Measurements from ENCODE around the gene PRM2.

Gene PRM2

DNA sequence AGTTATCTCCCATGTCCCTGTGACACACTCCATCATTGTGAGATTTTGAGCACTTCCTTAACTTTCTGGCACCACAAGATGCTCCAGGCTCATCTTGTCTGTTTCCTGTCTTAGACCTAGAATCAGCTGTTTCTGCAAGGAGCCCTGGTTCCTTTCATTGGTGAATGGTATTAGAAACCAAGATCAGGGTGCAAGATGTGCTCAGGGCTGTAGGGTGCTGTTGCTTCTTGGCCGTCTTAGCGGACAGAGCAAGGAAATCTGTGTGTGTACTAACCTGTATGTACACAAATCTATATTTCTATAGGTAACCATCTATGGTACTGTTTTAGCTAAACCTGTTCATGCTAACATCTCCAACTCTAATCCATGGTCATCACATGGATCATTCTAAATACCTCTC is 12.9 kb upstream of the PRM2 start:
- no peak for DNase-seq

GRCh38 chr16:11285842-11286241 is 9.6 kb upstream of the PRM2 start:
- DNase-seq = no peak

- DNase-seq = no peak
Observed at GRCh38 chr16:11283820-11284248, 7.6 kb upstream of the PRM2 start.

GRCh38 chr16:11280616-11281522 is 4.6 kb upstream of the PRM2 start, which contains the start of gene PRM1:
Gene PRM1 (minus strand): TSS chr16:11281330. CDS start chr16:11281238, 92 bp downstream.
- DNase-seq = no peak

- no peak for DNase-seq
Observed at GRCh38 chr16:11278681-11279628, 2.7 kb upstream of the PRM2 start.

DNA sequence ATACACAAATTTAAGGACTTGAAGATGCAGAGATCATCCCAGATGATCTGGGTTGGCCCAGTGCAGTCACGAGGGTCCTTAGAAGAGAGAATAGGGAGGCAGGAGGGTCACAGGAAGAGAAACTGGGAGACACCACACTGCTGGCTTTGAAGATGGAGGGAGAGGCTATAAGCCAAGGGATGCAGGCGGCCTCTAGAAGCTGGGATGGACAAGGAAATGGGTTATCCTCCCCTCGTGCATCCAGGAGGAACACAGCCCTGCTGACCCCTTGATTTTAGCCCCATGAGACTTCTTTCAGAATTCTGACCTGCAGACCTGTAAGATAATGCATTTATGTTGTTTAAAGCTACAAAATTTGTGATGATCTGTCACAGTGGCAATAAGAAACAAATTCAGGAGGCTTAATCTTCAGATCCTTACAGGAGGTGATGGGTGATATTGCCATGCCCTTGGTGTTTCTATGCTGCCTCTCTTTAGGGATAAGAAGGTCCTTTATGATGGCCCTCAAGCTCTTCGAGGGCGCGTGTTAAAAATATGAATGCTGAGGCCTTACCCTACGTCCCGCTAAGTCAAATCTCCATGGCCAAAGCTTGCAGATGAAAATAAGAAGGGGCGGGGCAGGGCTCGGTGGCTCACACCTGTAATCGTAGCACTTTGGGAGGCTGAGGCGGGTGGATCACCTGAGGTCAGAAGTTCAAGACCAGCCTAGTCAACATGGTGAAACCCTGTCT is 1.5 kb upstream of the PRM2 start:
- DNase-seq = no peak

DNA sequence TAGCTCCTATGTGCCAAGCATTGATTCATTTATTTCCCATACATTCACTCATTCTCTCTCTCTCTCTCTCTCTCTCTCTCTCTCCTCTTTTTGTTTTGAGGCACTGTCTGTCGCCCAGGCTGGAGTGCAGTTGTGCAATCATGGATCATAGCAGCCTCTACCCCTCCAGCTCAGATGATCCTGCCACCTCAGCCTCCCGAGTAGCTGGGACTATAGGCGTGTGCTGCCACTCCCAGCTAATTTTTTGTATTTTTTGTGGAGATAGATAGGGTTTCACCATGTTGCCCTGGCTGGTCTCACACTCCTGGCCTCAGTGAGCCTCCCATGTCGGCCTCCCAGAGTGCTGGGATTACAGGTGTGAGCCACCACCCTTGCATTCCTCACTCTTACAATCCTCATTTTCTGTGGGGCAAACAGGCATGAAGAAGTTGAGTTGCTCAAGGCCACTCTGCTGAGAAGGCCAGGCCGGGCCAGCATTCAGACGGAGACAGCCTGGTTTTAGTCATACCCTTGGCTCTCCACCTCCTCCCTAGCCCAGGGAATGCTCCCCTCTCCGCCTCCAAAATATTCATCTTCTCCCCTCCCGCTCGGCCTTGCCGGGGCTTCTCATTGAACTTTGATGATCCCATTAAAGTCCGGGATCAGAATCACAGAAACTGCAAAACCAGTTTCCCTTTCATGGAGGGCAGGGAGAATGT is 765 bp upstream of the PRM2 start:
- no peak for DNase-seq

- DNase-seq = no peak
Observed at GRCh38 chr16:11274964-11275363, 1.3 kb downstream of the PRM2 start.

- no peak for DNase-seq
Observed at GRCh38 chr16:11273721-11274324, 2.5 kb downstream of the PRM2 start.

DNA sequence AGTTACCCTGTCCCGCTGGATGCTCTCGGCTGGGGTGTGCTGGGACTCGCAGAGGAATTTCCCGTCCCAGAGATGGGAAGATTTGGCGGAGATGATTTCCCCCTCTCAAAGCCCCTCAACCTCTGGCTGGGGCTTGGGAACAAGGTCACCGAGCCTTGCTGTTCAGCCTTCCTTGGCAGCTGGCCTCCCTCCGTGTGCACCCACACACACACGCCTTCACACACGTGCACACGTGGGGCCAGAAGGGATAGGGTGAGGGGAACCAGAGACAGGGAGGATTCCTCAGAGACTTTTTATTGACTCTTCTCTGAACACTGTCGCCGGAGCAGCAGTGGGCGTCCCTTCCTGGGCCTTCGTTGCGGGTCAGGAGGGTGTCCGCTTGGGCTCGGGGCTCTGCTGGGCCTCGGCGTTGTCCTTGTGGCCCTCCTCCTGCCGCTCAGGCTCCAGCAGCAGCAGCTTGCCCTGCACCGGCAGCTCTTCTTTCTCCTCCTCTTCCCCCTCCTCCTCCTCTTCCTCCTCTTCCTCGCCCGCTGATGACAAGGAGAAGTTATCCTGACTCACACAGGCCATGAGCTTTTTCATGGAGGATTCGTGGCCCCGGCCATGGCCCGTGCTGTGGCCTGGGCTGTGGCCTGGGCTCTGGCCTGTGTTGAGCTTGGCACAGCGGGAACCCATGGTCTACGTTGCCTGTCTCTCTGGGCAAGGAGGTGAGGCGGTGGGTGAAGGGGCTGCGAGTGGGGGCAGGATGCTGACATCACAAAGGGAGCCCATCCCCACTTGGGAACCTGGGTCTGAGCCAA is 3.2 kb downstream of the PRM2 start, which contains the start of gene PRM3:
TSS of gene PRM3 (minus strand) at position 709 of the 800 bp plus-strand sequence. CDS start at position 675, 34 bp downstream.
- DNase-seq = no peak

DNA sequence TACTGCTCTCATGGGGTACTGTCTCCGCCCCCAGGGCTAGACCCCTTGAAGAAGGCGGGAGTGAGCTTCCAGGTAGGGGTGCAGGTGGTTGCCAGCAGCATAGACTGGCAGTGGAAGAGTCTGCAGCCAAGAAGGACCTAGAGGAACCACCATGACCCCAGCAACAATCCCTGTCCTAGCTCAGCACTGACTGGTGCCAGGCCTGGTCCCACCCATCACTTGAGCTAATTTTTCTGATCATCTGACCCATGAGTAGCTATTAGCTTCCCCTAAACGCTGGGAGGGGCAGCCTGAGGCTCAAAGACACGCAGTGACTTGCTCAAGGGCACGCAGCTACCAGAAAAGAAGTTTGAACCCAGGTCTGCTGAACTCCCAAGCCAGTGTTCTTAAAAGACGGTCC is 3.8 kb downstream of the PRM2 start:
- no peak for DNase-seq

GRCh38 chr16:11271610-11272009 is 4.7 kb downstream of the PRM2 start:
- no peak for DNase-seq

DNA sequence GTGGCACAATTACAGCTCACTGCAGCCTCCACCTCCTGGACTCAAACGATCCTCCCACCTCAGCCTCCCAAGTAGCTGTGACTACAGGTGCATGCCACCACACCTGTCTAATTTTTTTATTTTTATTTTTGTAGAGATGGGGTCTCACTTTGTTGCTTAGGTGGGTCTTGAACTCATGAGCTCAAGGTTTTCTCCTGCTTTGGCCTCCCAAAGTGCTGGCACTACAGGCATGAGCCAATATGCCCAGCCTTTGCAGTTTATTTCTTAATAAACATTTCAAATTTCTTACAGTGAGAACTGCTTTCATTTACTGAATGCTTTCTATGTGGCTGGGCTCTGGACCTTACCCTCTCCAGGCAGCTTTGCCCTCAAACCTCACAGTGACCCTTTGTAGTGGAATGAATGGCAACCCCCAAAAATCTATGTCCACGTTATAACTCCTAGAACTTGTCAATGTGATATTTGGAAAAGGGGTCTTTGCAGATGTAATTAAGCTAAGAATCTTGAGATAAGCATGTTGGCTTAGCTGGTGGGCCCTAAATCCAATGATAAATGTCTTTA is 5.6 kb downstream of the PRM2 start:
- DNase-seq = no peak

GRCh38 chr16:11268921-11269375 is 7.3 kb downstream of the PRM2 start, which contains the start of gene TNP2:
Gene TNP2 (minus strand): TSS chr16:11269325. CDS start chr16:11269262, 63 bp downstream.
- no peak for DNase-seq

GRCh38 chr16:11265124-11265523 is 11.2 kb downstream of the PRM2 start:
- no peak for DNase-seq

DNA sequence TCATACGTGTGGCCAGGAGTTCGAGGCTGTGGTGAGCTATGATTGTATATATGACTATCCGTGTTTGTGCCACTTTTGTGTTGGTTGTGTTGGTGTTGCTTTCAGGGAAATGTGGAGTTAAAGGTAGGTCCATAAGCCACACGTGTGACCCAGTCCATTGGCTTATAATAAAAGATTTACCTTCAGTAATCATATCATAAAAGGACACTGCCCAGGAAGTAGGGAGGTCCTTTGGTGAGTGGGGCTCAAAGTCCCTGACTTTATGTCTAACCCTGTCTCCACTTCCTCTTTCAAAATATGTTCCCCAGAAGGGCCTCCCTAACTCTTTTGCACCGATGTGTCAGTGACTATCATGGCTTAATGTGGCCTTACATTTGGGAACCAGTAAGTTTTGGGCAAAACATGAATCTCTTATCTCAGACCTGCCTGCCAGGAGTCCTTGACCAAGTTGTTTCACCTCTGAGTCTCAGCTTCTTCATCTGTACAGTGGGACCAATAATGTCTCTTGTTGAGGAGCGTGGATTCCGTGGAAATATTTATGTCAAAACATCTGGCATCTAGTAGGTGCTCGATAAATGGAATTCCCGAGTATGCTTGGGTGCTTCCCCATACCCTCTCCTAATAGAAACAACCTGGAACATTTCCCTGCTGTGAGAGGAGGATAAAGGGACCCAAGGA is 12.0 kb downstream of the PRM2 start:
- DNase-seq = no peak

- peak; percentile 68 for DNase-seq
Observed at GRCh38 chr16:11263737-11264136, 12.5 kb downstream of the PRM2 start.

DNA sequence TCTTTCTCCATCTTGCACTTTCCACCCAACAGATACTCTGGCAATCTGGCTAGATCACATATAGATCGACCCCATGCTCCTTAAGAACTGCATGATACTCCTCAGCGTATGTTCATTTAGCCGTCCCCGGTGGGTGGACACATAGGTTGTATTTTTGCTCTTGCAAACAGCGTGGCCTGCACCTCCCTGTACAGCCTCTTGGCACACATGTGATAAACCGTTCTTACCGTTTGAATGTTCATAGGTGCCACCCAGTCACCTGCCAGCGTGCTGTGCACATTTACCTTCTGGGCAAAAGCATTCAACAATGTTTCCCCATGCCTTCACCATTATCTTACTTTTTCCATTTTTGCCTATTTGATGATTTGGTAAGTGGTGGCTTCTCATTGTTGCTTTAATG is 13.4 kb downstream of the PRM2 start:
- no peak for DNase-seq

- DNase-seq = no peak
Observed at GRCh38 chr16:11260596-11260966, 15.7 kb downstream of the PRM2 start.
